GM11168 (cell line): ENCODE data around the gene SNED1.

ENCODE experiments used
- in situ Hi-C: fragments of 300-500 bp; cut with MboI; formaldehyde crosslinking; loops from one replicate; pipeline ENCODE4 v1.12.0; 2022; ENCODE audit warnings: low sequenced_read_pairs; ENCODE audit not compliant: unreplicated experiment

SNED1 gene

GRCh38 chr2:240959941-240960308 lies 38.5 kb upstream of the SNED1 start:
- in situ Hi-C loops = no loop called here

- in situ Hi-C loops = no loop called here
These were observed 38.0 kb upstream of the SNED1 start for GRCh38 chr2:240960309-240960970.

- in situ Hi-C loops = no loop called here
These were observed 37.2 kb upstream of the SNED1 start for GRCh38 chr2:240960971-240961876.

- in situ Hi-C loops = no loop called here
These were observed 36.5 kb upstream of the SNED1 start for GRCh38 chr2:240961910-240962299.

GRCh38 chr2:240962300-240963064 lies 35.9 kb upstream of the SNED1 start:
- in situ Hi-C loops = no loop called here

GRCh38 chr2:240963065-240963867 lies 35.2 kb upstream of the SNED1 start:
- in situ Hi-C loops = no loop called here

- in situ Hi-C loops = no loop called here
These were observed 34.3 kb upstream of the SNED1 start for GRCh38 chr2:240963868-240964703.

GRCh38 chr2:240964704-240965295 lies 33.6 kb upstream of the SNED1 start:
- in situ Hi-C loops = no loop called here

GRCh38 chr2:240965296-240965904 lies 33.0 kb upstream of the SNED1 start:
- in situ Hi-C loops = no loop called here

GRCh38 chr2:240965905-240966456 lies 32.4 kb upstream of the SNED1 start:
- in situ Hi-C loops = no loop called here

GRCh38 chr2:240966457-240966905 lies 31.9 kb upstream of the SNED1 start:
- in situ Hi-C loops = no loop called here

GRCh38 chr2:240966906-240967680 lies 31.3 kb upstream of the SNED1 start:
- in situ Hi-C loops = no loop called here

- in situ Hi-C loops = no loop called here
These were observed 30.5 kb upstream of the SNED1 start for GRCh38 chr2:240967681-240968621.

- in situ Hi-C loops = no loop called here
These were observed 29.4 kb upstream of the SNED1 start for GRCh38 chr2:240968731-240969624.

- in situ Hi-C loops = no loop called here
These were observed 28.3 kb upstream of the SNED1 start for GRCh38 chr2:240970104-240970503.
